Measurements from ENCODE around the gene MARCHF10.

MARCHF10 gene

GRCh38 chr17:62653826-62654761 lies 154.0 kb downstream of the MARCHF10 start:
- DNase-seq = no peak

DNA sequence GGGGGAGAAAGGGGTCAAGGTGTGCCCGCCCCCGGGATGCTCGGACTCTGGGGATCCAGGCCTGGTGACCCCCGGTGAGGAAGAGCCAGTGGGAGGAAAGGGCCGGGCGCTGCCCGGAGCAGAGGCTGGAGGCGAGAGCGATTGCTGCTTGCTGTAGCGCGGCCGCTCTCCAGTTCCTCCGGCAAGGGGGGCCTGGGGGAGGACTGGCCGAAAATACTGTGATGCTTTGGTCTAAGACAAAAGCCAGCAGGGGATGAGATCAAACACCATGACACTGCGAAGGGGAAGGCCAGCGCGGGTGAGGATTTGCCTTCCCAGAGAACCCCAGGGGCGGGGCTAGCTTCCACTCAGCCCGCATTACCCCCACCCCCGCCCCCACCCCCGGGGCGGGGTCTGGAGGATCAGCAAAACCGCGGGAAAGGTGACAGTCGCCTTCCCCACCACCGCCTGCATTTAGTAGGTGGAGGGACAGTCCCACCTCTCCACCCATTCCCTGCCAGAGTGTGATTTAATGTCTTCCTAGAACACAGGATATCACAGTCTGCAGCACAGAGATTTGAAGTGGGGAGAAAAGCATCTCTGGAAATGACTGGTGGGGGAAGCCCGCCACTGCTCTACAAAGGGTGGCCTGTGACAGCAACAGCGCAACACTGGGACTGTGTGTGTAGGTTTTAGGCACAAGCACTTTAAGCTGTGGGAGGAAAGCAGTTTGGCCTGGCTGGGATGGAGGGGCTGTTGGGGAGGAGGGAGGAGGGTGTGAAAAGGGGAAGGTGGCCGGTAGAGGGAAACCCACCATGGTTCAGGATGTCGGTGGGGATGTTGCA lies 154.9 kb downstream of the MARCHF10 start:
- DNase-seq = peak; percentile 28

DNA sequence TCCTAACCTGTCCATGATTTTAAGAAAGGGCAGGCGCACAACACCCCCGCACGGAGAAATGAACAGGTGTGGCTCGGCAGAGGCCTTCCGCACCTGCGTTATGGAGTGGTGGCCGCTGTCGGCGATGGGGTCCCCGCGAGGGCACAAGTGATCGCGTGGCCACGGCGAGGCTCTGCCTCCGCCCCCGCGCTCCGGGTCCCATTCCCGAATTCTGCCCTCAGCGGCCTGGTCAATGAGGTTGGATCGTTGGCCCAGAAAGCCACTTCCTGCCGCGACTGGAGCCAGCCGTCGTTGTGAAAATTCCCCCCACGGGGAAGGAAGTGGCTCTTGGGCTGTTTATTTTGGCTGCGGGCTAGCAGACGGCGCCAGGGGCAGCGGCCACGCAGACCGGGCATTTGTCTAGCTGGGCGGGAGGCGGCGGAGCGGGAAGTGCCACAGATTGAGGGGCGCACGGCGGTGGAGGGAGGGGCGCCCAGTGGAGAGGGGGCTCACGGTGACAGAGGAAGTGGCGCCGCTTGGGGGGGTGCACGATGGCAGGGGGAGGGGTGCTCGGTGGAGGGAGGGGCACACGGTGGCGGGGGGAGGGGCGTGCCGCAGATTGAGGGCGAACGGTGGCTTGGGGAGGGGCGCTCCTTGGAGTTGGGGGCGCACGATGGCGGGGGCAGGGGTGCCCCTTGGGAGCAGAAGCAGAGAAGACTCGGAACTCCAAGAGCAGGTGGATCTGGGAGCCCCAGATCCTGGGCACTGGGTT lies 155.7 kb downstream of the MARCHF10 start:
- DNase-seq = no peak

Data from activated CD4-positive, alpha-beta T cell treated with anti-CD3 and anti-CD28 coated beads for 1 hour (primary cell).